H54 (cell line): ENCODE data around the gene ABRACL.
"Not testable (repeated sequence)": the region's sequence is repeated elsewhere in the genome, so short reads cannot be mapped to it uniquely, and the experiment has no call there.

Experiments
- DNase-seq: peaks from one replicate; pipeline ENCODE4 v3.0.0; 2011; ENCODE audit warnings: low spot score, mixed read lengths; ENCODE audit not compliant: insufficient read length
- FAIRE-seq: peaks from 3 replicates; lab custom pipeline; 2011; peaks lifted over from hg19 to GRCh38; lab: Jason Lieb, UNC
- POLR2A ChIP-seq: IDR thresholded peaks from 2 replicates; pipeline ENCODE4 v1.6.1; 2011; ENCODE audit warnings: low read depth, mild to moderate bottlenecking, low read length

Gene ABRACL

GRCh38 chr6:139027620-139028182, 844 bp upstream of the ABRACL start:
- TF ChIP-seq POLR2A: no peak
- DNase-seq (peak; percentile 9), FAIRE-seq (peak; percentile 43)

DNA sequence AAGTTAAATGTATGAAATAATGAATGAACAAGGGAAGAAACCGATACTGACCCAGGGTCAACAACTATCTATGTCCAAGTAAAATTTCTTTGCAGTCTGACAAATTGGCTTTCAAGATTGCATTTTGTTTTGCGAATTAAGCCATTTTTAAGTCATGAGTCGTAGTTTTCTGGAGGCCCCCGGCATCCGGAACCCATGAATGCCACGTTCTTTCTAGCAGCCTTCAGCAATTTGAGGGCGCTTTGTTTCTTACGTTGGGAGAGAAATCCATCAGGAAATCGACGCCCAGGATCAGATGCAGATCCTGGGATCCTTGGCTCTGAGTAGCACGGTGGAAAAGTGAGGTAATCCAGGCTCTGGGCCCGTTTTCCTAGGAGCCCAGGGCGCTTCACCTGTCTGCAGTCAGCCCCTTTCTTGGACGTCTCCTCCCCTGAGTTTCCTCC, 309 bp upstream of the ABRACL start:
- FAIRE-seq (no peak), DNase-seq (peak; percentile 51)
- TF ChIP-seq POLR2A: no peak

DNA sequence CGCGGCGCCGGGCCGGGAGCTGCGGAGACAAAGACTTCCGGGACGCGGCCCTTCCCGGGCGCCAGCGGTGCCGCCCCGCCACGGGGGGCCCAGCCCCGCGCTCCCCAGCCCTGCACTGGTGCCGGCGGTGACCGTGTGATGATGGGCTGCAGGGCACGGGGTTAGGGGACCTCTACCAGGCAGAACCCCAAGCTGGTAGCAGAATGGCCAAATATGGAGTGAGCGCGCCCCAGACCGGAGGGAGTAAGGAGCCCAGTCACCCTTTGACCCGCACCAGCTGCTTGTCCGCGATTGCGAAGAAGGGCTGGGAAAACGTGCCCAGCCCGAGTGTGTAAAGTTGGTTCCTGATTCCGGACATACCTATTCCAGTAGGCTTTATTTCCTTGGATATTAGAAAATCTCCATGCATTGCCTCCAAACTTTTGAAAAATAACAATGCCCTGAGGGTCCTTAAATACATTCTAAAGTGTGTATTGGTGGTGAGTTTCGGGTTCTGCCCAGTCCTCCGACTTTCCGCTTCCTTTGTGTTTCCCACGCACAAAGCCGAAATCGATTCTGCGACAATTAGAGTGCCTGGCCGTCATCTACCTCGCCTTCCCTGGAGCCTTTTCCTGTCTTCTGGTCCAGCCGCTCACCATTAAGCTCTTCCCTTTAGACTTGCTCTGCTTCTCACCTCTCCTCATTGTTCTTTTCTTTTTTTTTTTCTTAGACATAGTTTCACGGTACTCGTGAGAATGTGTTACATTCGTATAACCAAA, 1.1 kb downstream of the ABRACL start:
- DNase-seq (no peak), FAIRE-seq (no peak)
- no peak for TF ChIP-seq POLR2A

GRCh38 chr6:139030228-139030963, 1.9 kb downstream of the ABRACL start:
- TF ChIP-seq POLR2A: no peak
- FAIRE-seq (no peak), DNase-seq (no peak)

- FAIRE-seq (no peak), DNase-seq (no peak)
- no peak for TF ChIP-seq POLR2A
Observed at GRCh38 chr6:139037490-139037889, 8.9 kb downstream of the ABRACL start.

DNA sequence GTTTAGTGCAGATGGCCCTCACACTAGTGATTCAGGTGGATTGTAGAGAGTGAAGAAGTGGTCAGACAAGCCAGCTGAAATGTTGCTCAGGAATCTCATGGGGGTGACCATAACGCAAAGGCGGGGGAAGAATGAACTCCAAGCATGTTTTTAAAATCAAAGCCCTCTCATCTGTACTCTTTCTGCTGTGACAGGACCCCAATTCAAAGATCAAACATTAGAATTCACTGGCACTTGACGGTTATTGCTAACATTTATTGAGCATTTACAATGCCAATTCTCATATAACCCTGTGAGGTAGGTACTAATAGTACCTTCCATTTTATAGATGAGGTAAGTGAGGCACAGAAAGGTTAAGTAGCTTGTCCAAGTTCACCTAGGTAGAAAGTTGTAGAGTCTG, 15.7 kb downstream of the ABRACL start:
- no peak for FAIRE-seq
- DNase-seq: no peak
- TF ChIP-seq POLR2A: no peak

DNA sequence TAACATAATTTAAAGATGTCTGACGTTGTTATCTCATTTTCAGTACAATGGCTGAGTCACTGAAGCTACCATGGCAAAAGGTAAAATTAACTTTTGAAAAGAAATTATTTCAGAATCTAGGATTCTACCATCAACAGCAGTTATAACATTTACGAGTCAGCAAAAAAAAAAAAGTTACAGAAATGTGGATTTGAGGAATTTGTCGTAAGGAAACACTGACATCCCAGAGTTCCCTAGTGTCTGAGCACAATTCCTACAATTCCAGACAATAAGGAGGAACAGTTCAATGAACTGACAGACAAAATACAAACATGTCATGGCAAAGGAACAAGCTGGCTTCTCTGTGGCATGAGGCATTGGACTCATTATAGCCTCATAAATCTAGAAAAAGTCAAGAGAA, 19.1 kb downstream of the ABRACL start:
- TF ChIP-seq POLR2A: no peak
- FAIRE-seq (no peak), DNase-seq (no peak)

DNA sequence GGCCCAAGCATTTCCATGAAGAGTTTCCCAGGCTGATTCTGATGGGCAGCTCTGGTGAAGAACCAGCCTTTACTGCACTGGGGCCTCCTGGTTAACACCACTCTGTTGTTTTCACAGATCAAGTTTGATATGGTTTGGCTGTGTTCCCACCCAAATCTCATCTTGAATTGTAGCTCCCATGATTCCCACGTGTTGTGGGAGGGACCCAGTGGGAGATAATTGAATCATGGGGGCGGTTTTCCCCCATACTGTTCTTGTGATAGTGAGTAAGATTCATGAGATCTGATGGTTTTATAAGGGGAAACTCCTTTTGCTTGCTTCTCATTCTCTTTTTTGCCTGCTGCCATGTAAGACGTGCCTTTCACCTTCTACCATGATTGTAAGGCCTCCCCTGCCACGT, 20.4 kb downstream of the ABRACL start:
- not testable (repeated sequence) for DNase-seq, FAIRE-seq

GRCh38 chr6:139050131-139050769, 21.7 kb downstream of the ABRACL start:
- DNase-seq: not testable (repeated sequence)

DNA sequence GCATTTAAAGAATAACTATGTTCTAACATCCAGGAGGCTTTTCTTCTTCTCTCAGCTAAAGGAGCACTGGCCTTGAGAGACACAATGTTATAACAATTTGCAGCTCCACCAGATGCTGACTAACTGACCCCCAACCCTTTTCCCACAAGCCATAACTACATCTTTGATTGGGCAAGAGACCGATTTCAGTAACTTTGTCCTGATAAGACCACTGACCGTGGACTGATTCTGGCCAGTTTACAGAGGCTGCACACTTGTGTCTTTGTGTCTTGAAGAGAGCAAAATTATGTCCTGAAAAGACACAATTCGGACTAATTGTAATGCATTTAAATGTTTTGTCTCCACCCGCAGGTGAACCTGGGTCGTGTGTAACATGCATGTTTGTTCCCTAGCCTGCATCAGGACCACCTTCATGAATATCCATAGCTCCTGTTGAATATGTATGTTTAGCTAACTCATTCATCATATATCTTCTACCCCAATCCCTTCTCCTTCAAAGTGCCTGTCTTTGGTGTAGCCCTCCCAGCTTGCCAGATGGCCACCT, 22.3 kb downstream of the ABRACL start:
- FAIRE-seq (no peak), DNase-seq (no peak)
- TF ChIP-seq POLR2A: no peak

More at GRCh38 chr6:139050131-139050769, 21.7 kb downstream of the ABRACL start:
- FAIRE-seq: not testable (repeated sequence)

GRCh38 chr6:139051396-139052060, 23.0 kb downstream of the ABRACL start:
- DNase-seq: no peak
- no peak for TF ChIP-seq POLR2A
- FAIRE-seq: no peak

DNA sequence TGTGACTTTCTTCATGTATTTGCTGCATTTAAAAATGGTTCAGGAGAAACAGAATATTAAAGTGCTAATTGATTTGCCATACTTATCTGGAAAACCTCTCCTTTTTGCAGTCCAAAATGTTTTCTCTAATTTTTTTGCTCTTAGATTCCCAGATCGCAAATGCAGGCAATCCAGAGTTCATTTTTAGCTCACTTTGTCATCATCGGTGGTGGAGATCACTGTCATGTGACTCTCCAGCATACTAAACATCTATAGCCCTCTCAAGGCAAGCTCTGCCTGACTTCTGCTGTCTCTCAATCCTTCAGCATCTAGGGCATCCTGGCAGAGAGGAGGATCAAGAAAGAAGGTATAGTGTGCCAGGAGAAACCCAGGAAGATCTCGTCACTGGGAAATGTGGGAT, 24.8 kb downstream of the ABRACL start:
- TF ChIP-seq POLR2A: no peak
- FAIRE-seq: no peak
- DNase-seq: no peak

DNA sequence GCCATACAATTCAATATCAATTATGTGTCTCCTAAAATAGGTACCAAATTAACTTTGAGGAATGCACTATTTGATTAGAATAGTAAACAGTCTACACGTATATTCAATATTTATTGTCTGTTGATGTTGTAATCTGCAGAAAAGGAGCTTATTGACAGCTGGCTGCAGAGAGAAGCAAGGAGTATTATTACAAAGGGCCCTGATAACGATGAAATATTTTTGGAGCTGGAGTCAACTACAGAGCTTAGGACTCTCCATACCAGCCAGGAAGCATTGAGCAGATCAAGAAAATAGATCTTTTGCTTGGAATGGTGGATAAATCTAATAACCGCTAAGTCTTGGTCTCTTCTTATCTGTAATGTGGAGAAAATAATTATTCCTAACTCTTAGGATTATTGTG, 25.5 kb downstream of the ABRACL start:
- FAIRE-seq (no peak), DNase-seq (no peak)
- TF ChIP-seq POLR2A: no peak
